HG02623 (cell line): ENCODE results near the gene CALCOCO1.

Experiments
- ATAC-seq: cut with Tn5 transposase; IDR thresholded peaks from one replicate; pipeline ENCODE4 v1.9.1; 2021; ENCODE audit warnings: moderate library complexity; ENCODE audit not compliant: unreplicated experiment

The CALCOCO1 gene

DNA sequence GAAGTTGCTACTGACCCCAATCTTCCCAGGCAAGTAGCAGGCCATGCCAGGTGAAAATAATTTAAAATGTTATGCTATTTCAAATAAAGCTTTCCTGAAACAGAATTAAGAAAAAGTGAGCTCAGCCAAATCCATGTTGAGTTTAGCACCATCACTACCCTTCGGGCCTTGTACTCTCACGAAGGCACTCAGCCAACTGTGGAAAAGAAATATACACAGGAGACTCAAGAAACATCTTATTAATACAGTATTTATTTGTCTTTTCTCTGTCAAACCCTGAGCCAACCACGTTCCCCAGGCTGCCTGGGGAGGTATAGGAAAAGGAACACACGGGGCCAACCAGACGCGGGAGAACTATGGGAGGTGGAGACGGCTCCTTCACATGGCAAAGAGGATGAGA is 62.3 kb downstream of the CALCOCO1 start:
- no peak for ATAC-seq

DNA sequence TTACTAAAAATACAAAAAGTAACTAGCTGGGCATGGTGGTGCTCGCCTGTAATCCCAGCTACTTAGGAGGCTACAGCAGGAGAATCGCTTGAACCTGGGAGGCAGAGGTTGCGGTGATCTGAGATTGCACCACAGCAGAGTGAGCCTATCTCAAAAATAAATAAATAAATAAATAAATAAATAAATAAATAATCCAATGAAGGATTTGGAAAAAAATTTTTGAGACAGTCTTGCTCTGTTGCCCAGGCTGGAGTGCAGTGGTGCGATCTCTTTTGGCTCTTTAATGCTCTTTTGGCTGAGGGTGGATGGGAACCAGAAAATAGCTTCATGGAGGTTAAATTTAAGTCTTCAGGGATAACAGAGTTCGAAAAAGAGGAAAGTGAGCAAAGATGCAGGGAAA is 63.1 kb downstream of the CALCOCO1 start:
- ATAC-seq: no peak

DNA sequence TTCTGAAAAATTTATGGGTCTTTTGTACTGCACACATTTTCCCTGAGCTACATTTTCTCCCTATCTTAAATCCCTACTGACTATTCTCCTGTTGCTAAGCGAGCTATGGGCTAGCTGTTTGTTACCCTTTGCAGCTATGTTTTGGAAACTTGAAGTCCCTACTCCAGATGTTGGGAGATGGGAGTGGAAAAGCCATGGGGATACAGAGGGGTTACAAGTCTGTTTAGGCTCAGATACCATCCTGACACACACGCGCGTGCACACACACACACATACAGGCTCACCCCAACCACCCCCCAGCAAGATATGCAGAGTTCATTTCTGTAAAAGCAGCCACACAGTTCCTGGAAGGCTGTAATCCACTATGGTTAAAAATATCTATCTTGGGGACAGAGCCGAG is 67.2 kb downstream of the CALCOCO1 start:
- no peak for ATAC-seq

DNA sequence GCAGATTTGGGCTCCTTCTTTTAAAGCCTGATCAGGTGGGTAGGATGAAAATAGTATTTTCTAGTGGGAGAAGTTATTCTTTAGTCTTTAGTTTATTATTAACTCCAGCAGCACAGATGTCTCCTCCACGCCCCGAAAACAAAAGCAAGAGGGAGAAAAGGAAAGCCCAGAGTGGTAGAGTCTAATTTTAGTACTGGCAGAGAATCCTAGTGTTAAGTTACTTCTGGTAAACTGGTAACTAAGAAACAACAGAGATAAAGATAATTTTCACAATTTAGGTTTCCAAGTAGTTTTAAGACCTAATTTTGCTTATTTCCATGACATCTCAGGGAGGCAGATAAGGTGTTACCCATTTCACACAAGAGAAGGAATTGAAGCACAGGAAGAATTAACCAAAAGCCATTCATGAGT is 67.7 kb downstream of the CALCOCO1 start:
- ATAC-seq: no peak

DNA sequence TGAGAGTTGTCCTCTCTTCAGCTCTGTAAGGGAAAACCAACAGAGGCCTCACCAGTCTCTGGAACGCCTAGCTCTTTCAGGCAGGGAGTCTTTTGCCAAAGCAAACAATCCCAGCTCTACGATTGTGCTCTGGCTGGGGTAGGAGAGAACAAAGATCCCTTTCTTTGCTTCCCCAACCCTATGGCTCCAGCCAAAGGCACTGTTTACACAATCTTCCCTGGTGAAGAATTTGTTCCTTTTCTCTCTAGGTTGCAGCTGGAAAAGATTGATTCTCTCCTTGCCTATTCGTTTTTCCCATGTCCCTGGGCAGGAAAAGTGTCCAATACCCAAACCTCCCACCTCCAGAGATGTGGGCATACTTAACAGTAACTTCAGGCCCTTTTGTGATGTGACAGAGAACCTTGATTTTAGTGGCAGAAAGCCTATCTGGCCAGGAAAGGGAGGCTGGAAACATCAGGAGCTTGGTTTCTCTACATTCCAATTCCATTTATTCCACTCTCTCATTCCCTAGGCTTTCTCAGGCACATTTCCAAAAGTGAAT is 68.2 kb downstream of the CALCOCO1 start:
- no peak for ATAC-seq
